Fibroblast of skin of left biceps (primary cell): ENCODE data around the gene SRCIN1.
"Not testable (repeated sequence)": the region's sequence is repeated elsewhere in the genome, so short reads cannot be mapped to it uniquely, and the experiment has no call there.

Experiments
- DNase-seq, 2 experiments: peaks; one replicate each; pipeline ENCODE4 v3.0.0-alpha.2; 2013; ENCODE audit warnings: low read depth in 2 of 2

The SRCIN1 gene, protein sequence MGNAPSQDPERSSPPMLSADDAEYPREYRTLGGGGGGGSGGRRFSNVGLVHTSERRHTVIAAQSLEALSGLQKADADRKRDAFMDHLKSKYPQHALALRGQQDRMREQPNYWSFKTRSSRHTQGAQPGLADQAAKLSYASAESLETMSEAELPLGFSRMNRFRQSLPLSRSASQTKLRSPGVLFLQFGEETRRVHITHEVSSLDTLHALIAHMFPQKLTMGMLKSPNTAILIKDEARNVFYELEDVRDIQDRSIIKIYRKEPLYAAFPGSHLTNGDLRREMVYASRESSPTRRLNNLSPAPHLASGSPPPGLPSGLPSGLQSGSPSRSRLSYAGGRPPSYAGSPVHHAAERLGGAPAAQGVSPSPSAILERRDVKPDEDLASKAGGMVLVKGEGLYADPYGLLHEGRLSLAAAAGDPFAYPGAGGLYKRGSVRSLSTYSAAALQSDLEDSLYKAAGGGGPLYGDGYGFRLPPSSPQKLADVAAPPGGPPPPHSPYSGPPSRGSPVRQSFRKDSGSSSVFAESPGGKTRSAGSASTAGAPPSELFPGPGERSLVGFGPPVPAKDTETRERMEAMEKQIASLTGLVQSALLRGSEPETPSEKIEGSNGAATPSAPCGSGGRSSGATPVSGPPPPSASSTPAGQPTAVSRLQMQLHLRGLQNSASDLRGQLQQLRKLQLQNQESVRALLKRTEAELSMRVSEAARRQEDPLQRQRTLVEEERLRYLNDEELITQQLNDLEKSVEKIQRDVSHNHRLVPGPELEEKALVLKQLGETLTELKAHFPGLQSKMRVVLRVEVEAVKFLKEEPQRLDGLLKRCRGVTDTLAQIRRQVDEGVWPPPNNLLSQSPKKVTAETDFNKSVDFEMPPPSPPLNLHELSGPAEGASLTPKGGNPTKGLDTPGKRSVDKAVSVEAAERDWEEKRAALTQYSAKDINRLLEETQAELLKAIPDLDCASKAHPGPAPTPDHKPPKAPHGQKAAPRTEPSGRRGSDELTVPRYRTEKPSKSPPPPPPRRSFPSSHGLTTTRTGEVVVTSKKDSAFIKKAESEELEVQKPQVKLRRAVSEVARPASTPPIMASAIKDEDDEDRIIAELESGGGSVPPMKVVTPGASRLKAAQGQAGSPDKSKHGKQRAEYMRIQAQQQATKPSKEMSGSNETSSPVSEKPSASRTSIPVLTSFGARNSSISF

GRCh38 chr17:38605841-38606645 lies at the start of gene SRCIN1:
Gene SRCIN1 (minus strand): TSS chr17:38605952. CDS start chr17:38605705, 247 bp downstream.
- no peak for DNase-seq

- DNase-seq = no peak
Measured at GRCh38 chr17:38654411-38655398, 49.0 kb upstream of the SRCIN1 start.

GRCh38 chr17:38653679-38654078 lies 47.9 kb upstream of the SRCIN1 start:
- no peak for DNase-seq

- no peak for DNase-seq
Measured at GRCh38 chr17:38653230-38653629, 47.5 kb upstream of the SRCIN1 start.

- DNase-seq = not testable (repeated sequence)
Measured at GRCh38 chr17:38650653-38651173, 45.0 kb upstream of the SRCIN1 start.

DNA sequence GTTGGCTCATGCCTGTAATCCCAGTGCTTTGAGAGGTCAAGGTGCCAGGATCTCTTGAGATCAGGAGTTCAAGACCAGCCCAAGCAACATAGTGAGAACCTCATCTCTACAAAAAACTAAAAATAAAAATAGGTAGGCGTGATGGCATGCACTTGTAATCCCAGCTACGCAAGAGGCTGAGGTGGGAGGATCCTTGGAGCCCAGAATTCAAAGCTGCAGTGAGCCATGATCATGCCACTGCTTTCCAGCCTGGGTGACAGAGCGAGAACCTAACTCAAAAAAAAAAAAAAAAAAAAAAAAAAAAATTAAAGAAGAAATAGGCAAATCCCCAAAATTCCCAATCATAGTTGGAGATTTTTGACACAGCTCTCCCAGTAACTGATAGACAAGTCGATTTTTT lies 32.2 kb upstream of the SRCIN1 start:
- no peak for DNase-seq

DNA sequence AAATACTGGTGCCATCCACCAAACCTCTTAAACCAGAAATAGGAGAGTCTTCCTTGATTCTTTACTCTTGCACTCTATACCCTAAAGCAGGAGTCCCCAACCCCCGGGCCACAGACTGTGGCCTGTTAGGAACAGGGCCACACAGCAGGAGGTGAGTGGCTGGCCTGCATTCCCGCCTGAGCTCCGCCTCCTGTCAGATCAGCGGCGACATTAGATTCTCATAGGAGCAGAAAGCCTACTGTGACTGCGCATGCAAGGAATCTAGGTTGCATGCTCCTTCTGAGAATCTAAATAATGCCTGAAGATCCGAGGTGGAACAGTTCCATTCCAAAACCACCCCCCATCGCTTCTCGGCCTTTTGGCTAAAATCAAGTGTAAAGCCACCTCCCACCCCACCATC lies 30.3 kb upstream of the SRCIN1 start:
- DNase-seq = no peak

DNA sequence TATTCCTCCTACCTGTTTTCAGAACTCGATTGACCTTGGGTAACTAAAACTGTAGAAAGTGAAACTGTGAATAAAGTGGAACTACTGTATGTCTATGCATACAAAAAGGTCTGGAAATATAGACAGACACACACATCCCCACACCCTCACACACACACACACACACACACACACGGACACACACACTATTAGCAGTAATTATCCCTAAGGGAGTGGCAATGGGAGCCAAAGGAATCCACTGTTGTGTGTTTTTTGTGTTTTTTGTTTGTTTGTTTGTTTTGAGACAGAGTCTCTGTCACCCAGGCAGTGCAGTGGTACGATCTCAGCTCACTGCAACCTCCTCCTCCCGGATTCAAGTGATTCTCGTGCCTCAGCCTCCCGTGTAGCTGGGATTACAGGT lies 26.6 kb upstream of the SRCIN1 start:
- DNase-seq = no peak

GRCh38 chr17:38628441-38628840 lies 22.7 kb upstream of the SRCIN1 start:
- DNase-seq = no peak

DNA sequence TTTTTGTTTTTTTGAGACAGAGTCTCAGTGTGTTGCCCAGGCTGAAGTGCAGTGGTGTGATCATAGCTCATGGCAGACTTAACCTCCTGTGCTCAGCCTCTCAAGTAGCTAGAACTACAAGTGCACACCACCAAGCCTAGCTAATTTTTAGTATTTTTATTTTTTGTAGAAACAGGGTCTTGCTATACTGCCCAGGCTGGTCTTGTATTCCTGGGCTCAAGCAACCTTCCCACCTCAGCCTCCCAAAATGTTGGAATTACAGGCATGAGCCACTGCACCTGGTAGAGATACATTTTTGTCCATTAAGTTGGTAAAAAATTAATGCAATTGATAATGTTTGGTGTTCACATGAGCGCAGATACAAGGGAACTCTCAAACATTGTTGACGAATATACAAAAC lies 22.2 kb upstream of the SRCIN1 start:
- no peak for DNase-seq

GRCh38 chr17:38626606-38627226 lies 21.0 kb upstream of the SRCIN1 start:
- DNase-seq = not testable (repeated sequence)

- DNase-seq = no peak
Measured at GRCh38 chr17:38625482-38625881, 19.7 kb upstream of the SRCIN1 start.

- not testable (repeated sequence) for DNase-seq
Measured at GRCh38 chr17:38624782-38625355, 19.1 kb upstream of the SRCIN1 start.

GRCh38 chr17:38621538-38621937 lies 15.8 kb upstream of the SRCIN1 start:
- DNase-seq = no peak

- no peak for DNase-seq
Measured at GRCh38 chr17:38620551-38621277, 15.0 kb upstream of the SRCIN1 start.

DNA sequence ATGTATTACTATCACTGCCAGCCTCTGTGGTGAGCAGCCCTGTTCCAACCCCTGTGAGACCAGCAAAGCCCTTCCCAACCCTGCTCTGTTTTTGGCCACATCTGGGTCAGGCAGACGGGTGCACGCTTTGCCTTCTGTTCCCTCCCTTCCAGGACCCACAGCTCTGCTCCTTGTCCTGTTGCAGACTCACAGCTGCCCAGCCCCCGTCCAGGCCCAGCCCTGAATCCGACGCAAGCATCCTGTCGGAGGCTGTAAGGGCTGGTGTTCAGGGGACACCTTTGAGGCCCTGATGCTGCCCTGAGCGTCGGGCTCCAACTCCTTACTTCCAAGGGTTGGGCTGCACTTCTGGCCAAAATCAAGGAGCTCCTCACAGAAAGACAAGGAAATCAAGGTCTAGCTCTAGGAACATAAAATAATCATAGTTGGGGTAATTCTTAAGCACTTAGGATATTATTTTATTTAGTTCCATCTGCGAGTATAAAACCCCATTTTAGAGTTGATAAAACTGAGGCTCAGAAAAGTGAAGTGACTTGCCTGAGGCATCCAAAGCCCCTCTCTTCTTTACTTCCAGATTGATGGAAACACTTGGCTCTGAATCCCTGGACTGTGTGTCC lies 14.3 kb upstream of the SRCIN1 start:
- DNase-seq = no peak

DNA sequence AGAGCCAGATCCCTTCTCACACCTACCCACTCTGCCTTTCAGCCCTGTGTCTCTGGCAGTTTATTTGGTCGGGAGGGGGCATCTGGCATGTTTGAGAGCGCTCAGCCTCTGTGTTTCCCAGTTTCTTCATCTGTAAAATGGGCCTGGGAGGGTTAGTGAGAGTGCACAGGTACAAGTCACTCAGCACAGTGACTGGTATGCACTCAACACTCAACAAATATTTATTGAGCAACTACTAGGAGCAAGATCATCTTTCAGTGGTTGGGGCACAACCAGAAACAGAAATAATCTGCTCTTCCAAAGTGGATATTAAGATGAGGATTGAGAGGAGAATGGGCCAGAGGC lies 13.7 kb upstream of the SRCIN1 start:
- no peak for DNase-seq
